Globus pallidus (tissue), 1 donor: ENCODE data around the gene ZNF527.
"Not testable (repeated sequence)": the region's sequence is repeated elsewhere in the genome, so short reads cannot be mapped to it uniquely, and the experiment has no call there.

Experiments used
- DNase-seq: peaks from one replicate; pipeline ENCODE4 v3.0.0-alpha.2; 2015; ENCODE audit warnings: low spot score

Gene ZNF527

DNA sequence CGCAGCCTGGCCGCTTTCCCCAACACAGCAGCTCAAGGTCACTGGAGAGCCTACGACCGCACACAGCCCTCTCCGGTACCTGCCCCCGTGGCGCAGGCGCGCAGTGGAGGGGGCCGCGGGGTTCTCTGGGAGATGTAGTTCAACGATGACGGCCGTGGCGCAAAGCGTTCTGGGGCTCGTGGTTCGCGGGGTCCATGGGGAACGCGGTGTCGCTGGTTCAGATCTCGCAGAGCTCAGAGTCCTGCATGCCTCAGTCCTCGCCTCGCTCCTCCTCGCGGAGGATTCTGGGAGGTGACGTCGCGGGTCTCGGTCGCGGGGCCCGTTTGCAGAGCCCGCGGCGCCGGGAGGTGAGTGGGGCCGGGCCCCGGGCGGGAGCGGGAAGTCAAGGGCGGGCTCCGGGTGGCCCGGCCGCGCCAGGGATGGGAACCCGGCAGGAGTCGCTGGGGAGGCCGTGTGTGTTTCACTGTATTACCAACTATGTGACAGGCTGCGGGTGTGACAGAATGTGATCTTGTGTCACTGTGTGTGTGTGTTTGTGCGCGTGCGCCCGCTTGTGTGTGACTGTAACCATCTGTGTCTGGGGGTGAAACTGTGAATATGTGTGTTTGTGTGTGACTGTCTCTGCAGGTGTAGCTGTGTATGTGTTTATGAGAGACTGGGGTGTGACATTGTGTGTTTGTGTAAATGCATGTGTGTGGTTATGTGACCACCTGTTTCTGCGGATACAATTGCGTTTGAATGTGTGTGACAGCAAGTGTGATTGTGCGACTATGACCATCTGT lies at the start of gene ZNF527:
Gene ZNF527 (plus strand): TSS at position 220 of the 782 bp plus-strand sequence. CDS start 3,100 bp downstream, outside the sequence.
- peak; percentile 98 for DNase-seq

DNA sequence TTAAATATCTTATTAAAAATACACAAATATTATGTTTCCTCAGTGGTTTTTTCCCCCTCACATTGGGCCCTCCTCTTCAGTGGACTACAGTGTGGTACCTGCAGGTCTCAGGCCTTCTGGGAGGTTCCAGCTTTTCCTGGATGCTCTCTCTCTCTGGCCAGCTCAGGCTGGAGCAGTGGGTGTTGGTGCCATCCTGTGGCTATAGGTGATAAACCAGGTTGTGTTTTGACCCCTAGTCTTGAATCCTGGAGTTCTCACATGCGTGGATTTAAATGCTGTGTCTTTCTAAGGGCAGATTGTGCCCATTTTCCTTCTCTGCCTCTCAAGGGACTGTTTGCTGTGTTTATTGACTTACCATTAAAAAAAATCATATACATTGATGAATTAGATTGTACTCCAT lies 41.2 kb upstream of the ZNF527 start:
- DNase-seq: no peak

DNA sequence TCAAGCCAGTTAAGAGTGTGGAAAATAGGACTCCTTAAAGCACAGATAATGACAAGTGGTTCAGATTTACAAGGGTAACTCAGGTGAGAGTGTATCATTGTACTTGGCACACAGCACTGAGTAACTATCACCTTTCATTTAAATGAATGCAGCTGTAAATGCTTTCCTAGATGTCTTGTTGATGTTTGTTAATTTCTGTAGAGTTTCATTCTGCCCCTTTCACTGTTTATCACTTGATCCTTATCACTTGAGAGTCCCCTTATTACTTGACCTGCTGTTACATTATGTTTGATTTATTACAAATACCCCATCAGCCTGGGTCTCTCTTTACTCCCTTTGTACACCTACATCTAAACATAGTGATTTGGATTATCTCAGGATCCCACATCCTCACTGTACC lies 38.1 kb upstream of the ZNF527 start:
- no peak for DNase-seq

DNA sequence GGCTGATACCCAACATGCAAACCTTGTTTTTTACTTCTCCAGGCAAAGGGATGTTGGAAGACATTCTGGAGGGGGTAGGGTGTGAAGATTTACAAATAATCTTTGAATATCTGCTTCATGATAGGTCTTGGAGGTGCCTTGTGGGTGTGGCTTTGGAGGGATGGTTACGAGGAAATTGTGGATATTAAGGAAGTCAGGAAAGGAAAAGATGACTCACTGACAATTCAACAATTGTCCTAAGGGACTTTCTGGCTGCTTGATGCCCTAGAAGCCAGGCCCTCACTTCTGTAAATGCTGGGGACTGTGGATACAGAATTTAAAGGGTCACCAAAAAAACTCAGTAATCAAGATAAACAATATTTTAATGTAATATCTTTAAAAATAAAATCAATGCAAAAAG lies 37.4 kb upstream of the ZNF527 start:
- no peak for DNase-seq

GRCh38 chr19:37334179-37335071 lies 36.5 kb upstream of the ZNF527 start:
- peak; percentile 96 for DNase-seq

DNA sequence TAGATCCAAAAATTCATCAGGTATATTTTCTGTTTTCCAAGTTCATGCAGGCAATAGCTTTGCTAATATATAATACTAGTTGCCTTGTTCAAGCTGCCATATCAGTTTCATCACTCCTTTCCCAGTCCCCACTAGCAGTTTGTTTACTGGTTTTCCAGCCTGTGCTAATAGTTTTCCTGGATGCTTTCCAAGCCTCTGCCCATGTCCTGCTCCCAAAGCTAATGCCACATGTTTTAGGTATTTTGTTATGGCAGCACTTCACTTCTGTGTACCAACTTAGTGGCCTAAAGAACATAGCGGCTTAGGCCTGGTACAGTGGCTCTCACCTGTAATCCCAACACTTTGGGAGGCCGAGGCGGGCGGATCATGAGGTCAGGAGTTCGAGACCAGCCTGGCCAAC lies 28.1 kb upstream of the ZNF527 start:
- no peak for DNase-seq

GRCh38 chr19:37346091-37346490 lies 24.8 kb upstream of the ZNF527 start:
- DNase-seq: no peak

GRCh38 chr19:37348060-37348459 lies 22.8 kb upstream of the ZNF527 start:
- no peak for DNase-seq

- no peak for DNase-seq
Observed at GRCh38 chr19:37353968-37354367, 16.9 kb upstream of the ZNF527 start.

DNA sequence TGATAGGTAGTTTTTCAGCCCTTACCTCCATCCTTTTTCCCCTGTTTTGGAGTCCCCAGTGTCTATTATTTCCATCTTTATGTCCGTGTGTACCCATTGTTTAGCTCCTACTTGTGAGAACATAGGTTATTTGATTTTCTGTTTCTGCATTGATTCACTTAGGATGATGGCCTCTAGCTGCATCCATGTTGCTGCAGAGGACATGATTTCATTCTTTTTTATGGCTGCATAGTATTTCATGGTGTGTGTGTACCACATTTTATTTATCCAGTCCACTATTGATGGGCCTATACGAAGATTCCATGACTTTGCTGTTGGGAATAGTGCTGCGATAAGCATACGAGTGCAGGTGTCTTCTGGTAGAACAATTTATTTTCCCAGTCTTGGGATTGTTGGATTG lies 15.0 kb upstream of the ZNF527 start:
- no peak for DNase-seq

- no peak for DNase-seq
Observed at GRCh38 chr19:37361994-37362393, 8.9 kb upstream of the ZNF527 start.

GRCh38 chr19:37362733-37363132 lies 8.2 kb upstream of the ZNF527 start:
- no peak for DNase-seq

DNA sequence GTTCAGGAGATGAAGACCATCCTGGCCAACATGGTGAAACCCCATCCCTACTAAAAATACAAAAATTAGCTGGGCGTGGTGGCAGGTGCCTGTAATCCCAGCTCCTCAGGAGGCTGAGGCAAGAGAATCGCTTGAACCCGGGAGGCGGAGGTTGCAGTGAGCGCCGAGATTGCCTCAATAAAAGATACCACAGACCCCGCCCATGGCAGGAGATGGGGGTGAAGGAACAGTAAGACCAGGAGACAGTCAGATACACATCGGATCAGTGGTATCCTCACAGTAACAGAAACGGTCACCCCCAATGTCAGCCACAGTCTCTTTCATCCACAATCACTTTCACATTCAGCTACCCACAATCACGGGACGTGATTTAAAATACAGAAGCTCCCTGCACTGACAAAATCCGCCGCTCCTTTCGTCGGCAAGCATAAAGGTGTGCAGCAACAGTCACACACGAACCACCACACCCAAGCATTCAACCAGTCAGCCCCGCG lies 466 bp upstream of the ZNF527 start:
- DNase-seq: not testable (repeated sequence)

GRCh38 chr19:37389234-37389633 lies 18.3 kb downstream of the ZNF527 start:
- no peak for DNase-seq

DNA sequence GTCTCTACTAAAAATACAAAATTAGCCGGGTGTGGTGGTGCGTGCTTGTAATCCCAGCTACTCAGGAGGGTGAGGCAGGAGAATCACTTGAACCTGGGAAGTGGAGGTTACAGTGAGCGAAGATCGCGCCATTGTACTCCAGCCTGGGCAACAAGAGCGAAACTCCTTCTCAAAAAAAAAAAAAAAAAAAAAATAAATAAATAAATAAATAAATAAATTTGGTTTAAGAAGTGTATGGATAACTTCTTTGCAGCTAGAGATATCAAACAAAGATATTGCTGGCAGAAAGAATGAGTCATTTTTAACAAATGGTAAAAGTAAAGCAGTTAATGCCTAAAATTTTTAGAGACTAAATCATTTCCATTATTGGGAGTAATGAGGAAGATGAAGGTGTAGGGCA lies 20.5 kb downstream of the ZNF527 start:
- not testable (repeated sequence) for DNase-seq

GRCh38 chr19:37401078-37401477 lies 30.2 kb downstream of the ZNF527 start:
- DNase-seq: no peak

- no peak for DNase-seq
Observed at GRCh38 chr19:37403403-37403802, 32.5 kb downstream of the ZNF527 start.

DNA sequence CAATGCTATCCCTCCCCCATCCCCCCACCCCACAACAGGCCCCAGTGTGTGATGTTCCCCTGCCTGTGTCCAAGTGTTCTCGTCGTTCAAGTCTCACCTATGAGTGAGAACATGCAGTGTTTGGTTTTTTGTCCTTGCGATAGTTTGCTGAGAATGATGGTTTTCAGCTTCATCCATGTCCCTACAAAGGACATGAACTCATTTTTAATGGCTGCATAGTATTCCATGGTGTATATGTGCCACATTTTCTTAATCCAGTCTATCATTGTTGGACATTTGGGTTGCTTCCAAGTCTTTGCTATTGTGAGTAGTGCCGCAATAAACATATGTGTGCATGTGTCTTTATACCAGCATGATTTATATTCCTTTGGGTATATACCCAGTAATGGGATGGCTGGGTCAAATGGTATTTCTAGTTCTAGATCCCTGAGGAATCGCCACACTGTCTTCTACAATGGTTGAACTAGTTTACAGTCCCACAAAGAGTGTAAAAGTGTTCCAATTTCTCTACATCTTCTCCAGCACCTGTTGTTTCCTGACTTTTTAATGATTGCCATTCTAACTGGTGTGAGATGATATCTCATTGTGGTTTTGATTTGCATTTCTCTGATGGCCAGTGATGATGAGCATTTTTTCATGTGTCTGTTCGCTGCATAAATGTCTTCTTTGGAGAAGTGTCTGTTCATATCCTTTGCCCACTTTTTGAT lies 35.4 kb downstream of the ZNF527 start:
- not testable (repeated sequence) for DNase-seq

- no peak for DNase-seq
Observed at GRCh38 chr19:37412700-37413099, 41.8 kb downstream of the ZNF527 start.

GRCh38 chr19:37413313-37414084 lies 42.6 kb downstream of the ZNF527 start:
- no peak for DNase-seq
